KMS-11 (cell line): ENCODE measurements around the gene UBE3B.

ENCODE experiments used
- H2AFZ ChIP-seq: fragments of 200-600 bp; sonication (generic); 2 replicates; pipeline ENCODE4 v1.6.1; 2016; ENCODE audit warnings: antibody characterized with exemption, mixed run types, low read depth
- H3K27ac ChIP-seq: fragments of 200-600 bp; sonication (generic); 2 replicates; pipeline ENCODE4 v1.6.1; 2016; ENCODE audit warnings: mild to moderate bottlenecking, mixed run types
- H3K27me3 ChIP-seq: fragments of 200-600 bp; sonication (generic); 2 replicates; pipeline ENCODE4 v1.6.1; 2017; ENCODE audit warnings: mild to moderate bottlenecking, low read depth, mixed run types, moderate library complexity; ENCODE audit not compliant: insufficient read depth
- H3K36me3 ChIP-seq: fragments of 200-600 bp; sonication (generic); 2 replicates; pipeline ENCODE4 v1.6.1; 2017; ENCODE audit warnings: mild to moderate bottlenecking, mixed run types; ENCODE audit not compliant: insufficient read depth
- H3K4me1 ChIP-seq: fragments of 200-600 bp; sonication (generic); 2 replicates; pipeline ENCODE4 v1.6.1; 2016; ENCODE audit warnings: mild to moderate bottlenecking, low read depth, mixed run types; ENCODE audit not compliant: poor library complexity, severe bottlenecking
- H3K4me2 ChIP-seq: fragments of 200-600 bp; sonication (generic); 2 replicates; pipeline ENCODE4 v1.7.0; 2016; ENCODE audit warnings: mild to moderate bottlenecking, mixed run types
- H3K4me3 ChIP-seq: fragments of 200-600 bp; sonication (generic); IDR thresholded peaks from 2 replicates; pipeline ENCODE4 v1.6.1; 2017; ENCODE audit warnings: low read depth, low read length, mixed read lengths; ENCODE audit not compliant: insufficient read depth
- H3K79me2 ChIP-seq: fragments of 200-600 bp; sonication (generic); 2 replicates; pipeline ENCODE4 v1.6.1; 2016; ENCODE audit warnings: low read depth, mixed run types; ENCODE audit not compliant: insufficient read depth
- H3K9ac ChIP-seq: fragments of 200-600 bp; sonication (generic); 2 replicates; pipeline ENCODE4 v1.6.1; 2016; ENCODE audit warnings: mild to moderate bottlenecking, mixed run types
- H4K20me1 ChIP-seq: fragments of 200-600 bp; sonication (generic); 2 replicates; pipeline ENCODE4 v1.6.1; 2016; ENCODE audit warnings: mild to moderate bottlenecking, mixed run types; ENCODE audit not compliant: insufficient read depth
- TF ChIP-seq, protein P1 (sequence below): fragments of 200-600 bp; sonication (generic); conservative IDR thresholded peaks from 2 replicates; pipeline ENCODE4 v1.6.1; 2017; ENCODE audit warnings: low read depth, mild to moderate bottlenecking, antibody characterized with exemption, low read length, moderate library complexity, mixed read lengths

The UBE3B gene

DNA sequence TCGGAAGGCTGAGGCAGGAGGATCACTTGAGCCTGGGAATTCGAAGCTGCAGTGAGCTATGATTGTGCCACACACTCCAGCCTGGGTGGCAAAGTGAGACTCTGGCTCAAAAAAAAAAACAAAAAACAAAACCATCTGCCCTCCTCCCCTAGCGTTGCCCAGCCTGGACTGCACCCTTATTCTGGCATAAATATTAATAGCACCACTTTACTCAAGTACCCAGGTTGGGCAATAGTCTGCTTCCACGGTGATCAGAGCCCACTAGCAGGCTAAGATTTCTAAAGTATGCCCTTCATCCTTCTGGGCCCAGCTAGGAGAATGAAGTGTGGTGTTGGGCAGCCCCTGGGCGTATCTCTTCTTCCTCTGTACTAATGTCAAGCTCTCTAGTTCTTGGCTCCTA lies 33.6 kb upstream of the UBE3B start:
- no peaks in the 10 kb centered on the region for H3K36me3 ChIP-seq
- no peak overlapping the region for H3K27ac ChIP-seq
- H3K79me2 ChIP-seq = no peaks in the 10 kb centered on the region
- no peak overlapping the region for H3K4me3 ChIP-seq
- H3K9ac ChIP-seq = no peak overlapping the region
- no peak overlapping the region for H3K4me2 ChIP-seq
- no peak overlapping the region for H2AFZ ChIP-seq
- no peaks in the 10 kb centered on the region for H3K4me1 ChIP-seq
- no peaks in the 10 kb centered on the region for H3K27me3 ChIP-seq
- TF ChIP-seq, protein P1, sequence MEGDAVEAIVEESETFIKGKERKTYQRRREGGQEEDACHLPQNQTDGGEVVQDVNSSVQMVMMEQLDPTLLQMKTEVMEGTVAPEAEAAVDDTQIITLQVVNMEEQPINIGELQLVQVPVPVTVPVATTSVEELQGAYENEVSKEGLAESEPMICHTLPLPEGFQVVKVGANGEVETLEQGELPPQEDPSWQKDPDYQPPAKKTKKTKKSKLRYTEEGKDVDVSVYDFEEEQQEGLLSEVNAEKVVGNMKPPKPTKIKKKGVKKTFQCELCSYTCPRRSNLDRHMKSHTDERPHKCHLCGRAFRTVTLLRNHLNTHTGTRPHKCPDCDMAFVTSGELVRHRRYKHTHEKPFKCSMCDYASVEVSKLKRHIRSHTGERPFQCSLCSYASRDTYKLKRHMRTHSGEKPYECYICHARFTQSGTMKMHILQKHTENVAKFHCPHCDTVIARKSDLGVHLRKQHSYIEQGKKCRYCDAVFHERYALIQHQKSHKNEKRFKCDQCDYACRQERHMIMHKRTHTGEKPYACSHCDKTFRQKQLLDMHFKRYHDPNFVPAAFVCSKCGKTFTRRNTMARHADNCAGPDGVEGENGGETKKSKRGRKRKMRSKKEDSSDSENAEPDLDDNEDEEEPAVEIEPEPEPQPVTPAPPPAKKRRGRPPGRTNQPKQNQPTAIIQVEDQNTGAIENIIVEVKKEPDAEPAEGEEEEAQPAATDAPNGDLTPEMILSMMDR = no peak
- no peaks in the 10 kb centered on the region for H4K20me1 ChIP-seq

DNA sequence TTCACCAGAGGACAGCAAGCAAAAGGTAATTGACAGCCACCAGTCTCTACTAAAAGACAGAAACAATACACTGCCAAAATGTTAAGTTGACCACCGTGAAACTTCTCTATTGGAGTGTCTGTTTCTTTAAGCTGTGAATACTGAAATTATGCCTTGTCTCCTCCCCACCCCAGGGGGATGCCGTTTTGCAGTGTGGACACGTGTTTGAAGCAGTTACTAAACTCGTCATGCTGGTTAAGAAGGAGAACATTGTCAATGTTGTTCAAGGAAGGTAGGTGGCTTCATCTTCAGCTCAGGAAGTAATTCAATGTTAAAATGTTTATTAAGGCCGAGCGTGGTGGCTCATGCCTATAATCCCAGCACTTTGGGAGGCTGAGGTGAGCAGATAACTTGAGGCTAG lies 33.2 kb upstream of the UBE3B start:
- H2AFZ ChIP-seq = no peak overlapping the region
- no peaks in the 10 kb centered on the region for H3K4me1 ChIP-seq
- no peak overlapping the region for H3K4me3 ChIP-seq
- H3K79me2 ChIP-seq = no peaks in the 10 kb centered on the region
- H3K27ac ChIP-seq = no peak overlapping the region
- no peak overlapping the region for H3K4me2 ChIP-seq
- H3K36me3 ChIP-seq = no peaks in the 10 kb centered on the region
- no peaks in the 10 kb centered on the region for H3K27me3 ChIP-seq
- no peak overlapping the region for H3K9ac ChIP-seq
- TF ChIP-seq, protein P1 = no peak
- H4K20me1 ChIP-seq = no peaks in the 10 kb centered on the region

DNA sequence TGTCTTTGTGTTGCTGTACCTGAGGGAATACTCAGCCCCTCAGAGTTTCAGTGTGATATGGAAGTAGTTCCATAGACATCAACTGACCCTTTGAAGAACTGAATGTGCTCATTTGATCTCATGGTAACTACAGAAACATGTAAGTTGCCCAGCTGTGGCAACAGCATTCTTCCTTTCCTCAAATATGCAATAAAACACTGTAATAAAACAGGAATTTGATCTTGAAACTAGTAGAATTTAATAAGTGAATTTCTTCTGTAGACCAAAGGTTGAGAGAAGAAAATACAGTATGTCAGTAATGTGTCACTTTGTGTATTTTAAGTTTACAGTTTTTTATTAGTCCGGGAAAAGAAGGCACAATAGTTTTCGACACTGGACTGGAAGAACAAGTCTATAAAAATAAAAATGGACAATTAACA lies 32.2 kb upstream of the UBE3B start:
- H3K27ac ChIP-seq = no peak overlapping the region
- H4K20me1 ChIP-seq = no peaks in the 10 kb centered on the region
- no peaks in the 10 kb centered on the region for H3K4me1 ChIP-seq
- TF ChIP-seq, protein P1 = no peak
- no peaks in the 10 kb centered on the region for H3K36me3 ChIP-seq
- no peak overlapping the region for H3K9ac ChIP-seq
- H3K79me2 ChIP-seq = no peaks in the 10 kb centered on the region
- no peak overlapping the region for H3K4me2 ChIP-seq
- H2AFZ ChIP-seq = no peak overlapping the region
- no peak overlapping the region for H3K4me3 ChIP-seq
- no peaks in the 10 kb centered on the region for H3K27me3 ChIP-seq

GRCh38 chr12:109446869-109447268 lies 30.6 kb upstream of the UBE3B start:
- H3K4me2 ChIP-seq = no peak overlapping the region
- H3K4me3 ChIP-seq = no peak overlapping the region
- no peaks in the 10 kb centered on the region for H3K4me1 ChIP-seq
- no peaks in the 10 kb centered on the region for H3K79me2 ChIP-seq
- no peaks in the 10 kb centered on the region for H3K36me3 ChIP-seq
- no peaks in the 10 kb centered on the region for H4K20me1 ChIP-seq
- H3K27ac ChIP-seq = no peak overlapping the region
- H3K27me3 ChIP-seq = no peaks in the 10 kb centered on the region
- H3K9ac ChIP-seq = no peak overlapping the region
- TF ChIP-seq, protein P1 = no peak
- H2AFZ ChIP-seq = no peak overlapping the region
